GM03348 (cell line): ENCODE results near the gene LSP1.

Experiments used
- DNase-seq: peaks from one replicate; pipeline ENCODE4 v3.0.0; 2012; ENCODE audit warnings: low spot score

Gene LSP1

GRCh38 chr11:1825039-1825740, 27.7 kb upstream of the LSP1 start:
- no peak for DNase-seq

- no peak for DNase-seq
Observed at GRCh38 chr11:1825785-1826451, 27.0 kb upstream of the LSP1 start.

GRCh38 chr11:1826552-1827094, 26.3 kb upstream of the LSP1 start:
- peak; percentile 68 for DNase-seq

GRCh38 chr11:1827095-1827813, 25.6 kb upstream of the LSP1 start:
- DNase-seq: peak; percentile 85

- DNase-seq: no peak
Observed at GRCh38 chr11:1827931-1828330, 25.0 kb upstream of the LSP1 start.

- DNase-seq: no peak
Observed at GRCh38 chr11:1828542-1828941, 24.3 kb upstream of the LSP1 start.

GRCh38 chr11:1829039-1829820, 23.7 kb upstream of the LSP1 start:
- peak; percentile 91 for DNase-seq

- no peak for DNase-seq
Observed at GRCh38 chr11:1830004-1830321, 22.9 kb upstream of the LSP1 start.

GRCh38 chr11:1830322-1831223, 22.3 kb upstream of the LSP1 start:
- DNase-seq: no peak

- no peak for DNase-seq
Observed at GRCh38 chr11:1831338-1832210, 21.3 kb upstream of the LSP1 start.

- peak; percentile 88 for DNase-seq
Observed at GRCh38 chr11:1832211-1832919, 20.5 kb upstream of the LSP1 start.

GRCh38 chr11:1832920-1833295, 20.0 kb upstream of the LSP1 start:
- DNase-seq: no peak

- DNase-seq: no peak
Observed at GRCh38 chr11:1834062-1834610, 18.7 kb upstream of the LSP1 start.

GRCh38 chr11:1834779-1835670, 17.9 kb upstream of the LSP1 start, which contains the start of gene SYT8:
Gene SYT8 (plus strand): TSS chr11:1834990. CDS start chr11:1835106, 116 bp downstream.
- DNase-seq: no peak

GRCh38 chr11:1835671-1836010, 17.2 kb upstream of the LSP1 start:
- no peak for DNase-seq

- no peak for DNase-seq
Observed at GRCh38 chr11:1836011-1836945, 16.6 kb upstream of the LSP1 start.
